AG09309 (cell line): Measurements from ENCODE around the gene CADM4.

Source experiments
- DNase-seq: peaks from one replicate; pipeline ENCODE4 v3.0.0-alpha.2; 2010; ENCODE audit warnings: low read depth
- H3K4me3 ChIP-seq: 2 replicates; pipeline ENCODE4 v1.5.1; 2011; ENCODE audit warnings: mild to moderate bottlenecking, low read depth, low read length, moderate library complexity; ENCODE audit not compliant: control insufficient read depth
- CTCF ChIP-seq: IDR thresholded peaks from 2 replicates; pipeline ENCODE4 v1.5.1; 2011; ENCODE audit warnings: mild to moderate bottlenecking, low read depth, low read length, inconsistent platforms; ENCODE audit not compliant: insufficient read depth, control insufficient read depth; ENCODE audit errors: missing control alignments

The CADM4 gene

GRCh38 chr19:43624933-43625332 is 14.7 kb downstream of the CADM4 start:
- DNase-seq, result no peak
- TF ChIP-seq CTCF, result no peak
- H3K4me3 ChIP-seq, result no peak overlapping the region

- no peak overlapping the region for H3K4me3 ChIP-seq
- no peak for DNase-seq
- TF ChIP-seq CTCF, result no peak
Observed at GRCh38 chr19:43623889-43624670, 15.6 kb downstream of the CADM4 start.

- no peak for DNase-seq
- no peak for TF ChIP-seq CTCF
Observed at GRCh38 chr19:43622956-43623355, 16.7 kb downstream of the CADM4 start.

GRCh38 chr19:43622070-43622469 is 17.6 kb downstream of the CADM4 start:
- no peak for DNase-seq
- TF ChIP-seq CTCF, result no peak
- H3K4me3 ChIP-seq, result no peak overlapping the region

More at GRCh38 chr19:43622956-43623355, 16.7 kb downstream of the CADM4 start:
- H3K4me3 ChIP-seq, result no peak overlapping the region

- DNase-seq, result no peak
- no peak for TF ChIP-seq CTCF
- peak overlapping the region; percentile 93 for H3K4me3 ChIP-seq
Observed at GRCh38 chr19:43620061-43621001, 19.3 kb downstream of the CADM4 start.

GRCh38 chr19:43619262-43620060 is 20.2 kb downstream of the CADM4 start, which contains the start of gene ZNF428:
ZNF428 (minus strand) TSS chr19:43619629; CDS start chr19:43614304, 5,325 bp downstream.
- no peak for TF ChIP-seq CTCF
- DNase-seq, result peak; percentile 34
- peak within 1 kb of the TSS; percentile 93 for H3K4me3 ChIP-seq
